Hepatic stellate cell (primary cell): ENCODE measurements around the gene YBX1.
"Not testable (repeated sequence)": the region's sequence is repeated elsewhere in the genome, so short reads cannot be mapped to it uniquely, and the experiment has no call there.

ENCODE experiments used
- DNase-seq: peaks from one replicate; pipeline ENCODE4 v3.0.0; 2011; ENCODE audit warnings: low spot score

YBX1 gene

GRCh38 chr1:42750041-42750440 lies 67.8 kb downstream of the YBX1 start:
- DNase-seq = no peak

- not testable (repeated sequence) for DNase-seq
Observed at GRCh38 chr1:42751511-42752070, 69.4 kb downstream of the YBX1 start.

- no peak for DNase-seq
Observed at GRCh38 chr1:42752284-42752683, 70.1 kb downstream of the YBX1 start.

GRCh38 chr1:42753070-42753469 lies 70.9 kb downstream of the YBX1 start:
- DNase-seq = peak; percentile 67
